Right atrium auricular region (tissue), 2 donors: ENCODE measurements around the gene METTL6. TPM values are rescaled to one million over a fixed set of nuclear protein-coding genes. Genes with fewer than 3 reads are reported as not detected.
"Not testable (repeated sequence)": the region's sequence is repeated elsewhere in the genome, so short reads cannot be mapped to it uniquely, and the experiment has no call there.

Experiments used
- DNase-seq: peaks from one replicate; pipeline ENCODE4 v3.0.0-alpha.2; 2019; ENCODE audit warnings: low spot score
- H3K27ac ChIP-seq, 2 donors: fragments of 200-600 bp; sonication (generic); 1 replicate in 1 of 2; 2 replicates in 1 of 2; pipeline ENCODE4 v1.5.1; 2016 to 2019
- H3K27me3 ChIP-seq, 2 donors: fragments of 200-600 bp; sonication (generic); one replicate each; pipeline versions ENCODE4 v1.5.1 to v1.6.0; 2017 to 2019
- H3K36me3 ChIP-seq: fragments of 200-600 bp; sonication (generic); one replicate; pipeline ENCODE4 v1.5.1; 2016
- H3K4me1 ChIP-seq, 2 donors: fragments of 200-600 bp; sonication (generic); one replicate each; pipeline versions ENCODE4 v1.5.1 to v1.6.0; 2017 to 2019
- H3K4me3 ChIP-seq, 2 donors: fragments of 200-600 bp; sonication (generic); 1 replicate in 1 of 2; 2 replicates in 1 of 2; pipeline ENCODE4 v1.5.1; 2017 to 2019; ENCODE audit warnings: mild to moderate bottlenecking in 1 of 2, moderate library complexity in 1 of 2
- H3K9me3 ChIP-seq, 2 donors: fragments of 200-600 bp; sonication (generic); one replicate each; pipeline ENCODE4 v1.5.1; 2019
- CTCF ChIP-seq, 2 donors: fragments of 200-600 bp; sonication (generic); IDR thresholded peaks; one replicate each; pipeline ENCODE4 v1.5.1; 2019; ENCODE audit warnings: antibody characterized with exemption in 2 of 2
- total RNA-seq, 2 donors: library from RNA; depleted of rRNA; stranded (reverse); fragments of >200 nt; gene quantifications; one replicate each; pipeline ENCODE4 v1.1.0, GENCODE V29; 2016

The METTL6 gene
- total RNA-seq, 2 donors from 2014 or later = 6.3 to 7.8 TPM

DNA sequence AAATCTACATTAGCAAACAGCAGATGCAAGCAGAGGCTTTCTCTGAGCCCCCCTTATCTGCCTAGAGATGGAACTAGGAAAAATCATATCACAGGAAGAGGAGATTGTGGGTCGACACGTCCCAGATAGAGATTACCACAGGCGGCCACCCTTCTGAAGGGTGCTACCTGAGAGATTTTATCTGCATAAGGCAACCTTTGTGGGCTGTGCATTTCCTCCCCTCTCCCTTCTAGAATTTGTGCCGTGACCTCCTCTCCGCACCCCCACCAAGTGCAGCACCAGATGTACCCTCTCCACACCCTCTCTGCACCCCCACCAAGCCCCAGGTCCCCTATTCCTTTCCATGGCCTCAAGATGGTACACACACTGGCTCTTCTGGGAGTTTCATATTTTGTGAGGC, 27.4 kb downstream of the METTL6 start:
- Histone ChIP-seq H3K9me3 (peaks cover 0 to 5% of the 10 kb centered on the region in 2 donors), H3K4me1 (no peaks in the 10 kb centered on the region), H3K4me3 (no peak overlapping the region), H3K36me3 (no peaks in the 10 kb centered on the region), H3K27ac (no peak overlapping the region), H3K27me3 (no peaks in the 10 kb centered on the region)
- TF ChIP-seq CTCF (IDR thresholded peaks at IDR 0.05) = no peak
- DNase-seq = no peak

DNA sequence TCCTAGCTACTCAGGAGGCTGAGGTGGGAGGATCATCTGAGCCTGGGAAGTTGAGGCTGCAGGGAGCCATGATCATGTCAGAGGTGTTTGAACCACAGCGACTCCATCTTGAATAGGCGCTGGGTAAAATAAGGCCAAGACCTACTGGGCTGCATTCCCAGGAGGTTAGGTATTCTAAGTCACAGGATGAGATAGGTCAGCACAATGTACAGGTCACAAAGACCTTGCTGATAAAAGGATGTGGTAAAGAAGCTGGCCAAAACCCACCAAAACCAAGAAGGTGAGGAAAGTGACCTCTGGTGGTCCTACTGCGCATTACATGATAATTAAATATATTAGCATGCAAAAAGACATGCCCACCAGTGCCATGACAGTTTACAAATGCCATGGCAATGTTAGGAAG, 28.6 kb downstream of the METTL6 start:
- not testable (repeated sequence) for H3K36me3 ChIP-seq, H3K4me1 ChIP-seq, H3K27me3 ChIP-seq, H3K27ac ChIP-seq, H3K9me3 ChIP-seq, DNase-seq, H3K4me3 ChIP-seq
- TF ChIP-seq CTCF (IDR thresholded peaks at IDR 0.05) = peak in 1 of 2 donors; percentile 42

DNA sequence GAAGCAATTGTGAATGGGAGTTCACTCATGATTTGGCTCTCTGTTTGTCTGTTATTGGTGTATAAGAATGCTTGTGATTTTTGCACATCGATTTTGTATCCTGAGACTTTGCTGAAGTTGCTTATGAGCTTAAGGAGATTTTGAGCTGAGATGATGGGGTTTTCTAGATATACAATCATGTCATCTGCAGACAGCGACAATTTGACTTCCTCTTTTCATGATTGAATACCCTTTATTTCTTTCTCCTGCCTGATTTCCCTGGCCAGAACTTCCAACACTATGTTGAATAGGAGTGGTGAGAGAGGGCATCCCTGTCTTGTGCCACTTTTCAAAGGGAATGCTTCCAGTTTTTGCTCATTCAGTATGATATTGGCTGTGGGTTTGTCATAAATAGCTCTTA, 34.1 kb downstream of the METTL6 start:
- not testable (repeated sequence) for DNase-seq, H3K4me1 ChIP-seq, H3K27ac ChIP-seq, H3K4me3 ChIP-seq, H3K27me3 ChIP-seq, H3K36me3 ChIP-seq, H3K9me3 ChIP-seq

GRCh38 chr3:15391007-15391406, 36.3 kb downstream of the METTL6 start:
- H3K36me3 ChIP-seq = no peaks in the 10 kb centered on the region
- H3K4me3 ChIP-seq = no peak overlapping the region
- TF ChIP-seq CTCF (IDR thresholded peaks at IDR 0.05) = no peak
- DNase-seq = no peak
- no peaks in the 10 kb centered on the region for H3K27me3 ChIP-seq
- H3K4me1 ChIP-seq = peaks cover 0 to 5% of the 10 kb centered on the region in 2 donors
- peaks cover 0 to 7% of the 10 kb centered on the region in 2 donors for H3K9me3 ChIP-seq
- H3K27ac ChIP-seq = no peak overlapping the region

DNA sequence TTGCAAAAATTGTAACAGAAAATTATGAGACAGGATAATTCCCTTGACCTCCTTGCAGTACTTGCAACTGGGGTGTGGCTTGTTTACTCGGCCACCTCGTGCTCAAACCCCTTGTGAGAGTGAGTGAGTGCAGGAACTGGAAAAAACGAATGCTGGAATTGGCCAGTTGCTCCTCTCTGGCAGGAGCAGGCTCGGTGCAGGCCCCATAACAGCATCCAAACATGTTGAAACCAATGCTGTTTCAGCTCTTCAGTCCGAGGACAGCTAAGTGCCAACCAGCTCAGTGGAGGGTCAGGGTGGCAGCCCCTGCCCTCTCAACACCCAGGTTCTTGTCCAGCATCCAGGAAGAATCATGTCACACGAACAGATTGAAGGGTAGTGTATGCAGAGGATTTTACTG, 36.9 kb downstream of the METTL6 start:
- Histone ChIP-seq H3K27me3 (no peaks in the 10 kb centered on the region), H3K27ac (no peak overlapping the region), H3K36me3 (no peaks in the 10 kb centered on the region), H3K9me3 (peaks cover 0 to 10% of the 10 kb centered on the region in 2 donors), H3K4me3 (no peak overlapping the region), H3K4me1 (peaks cover 0 to 5% of the 10 kb centered on the region in 2 donors)
- TF ChIP-seq CTCF (IDR thresholded peaks at IDR 0.05) = no peak
- DNase-seq = no peak

- not testable (repeated sequence) for H3K36me3 ChIP-seq, H3K4me3 ChIP-seq, H3K4me1 ChIP-seq, H3K27me3 ChIP-seq, H3K27ac ChIP-seq, DNase-seq
- H3K9me3 ChIP-seq = peaks cover 0 to 10% of the 10 kb centered on the region in 2 donors
Observed at GRCh38 chr3:15388335-15388734, 39.0 kb downstream of the METTL6 start.

- no peak for TF ChIP-seq CTCF (IDR thresholded peaks at IDR 0.05)
- Histone ChIP-seq H3K36me3 (no peaks in the 10 kb centered on the region), H3K4me3 (no peak overlapping the region), H3K27me3 (no peaks in the 10 kb centered on the region), H3K4me1 (peaks cover 0 to 5% of the 10 kb centered on the region in 2 donors), H3K9me3 (peaks cover 0 to 10% of the 10 kb centered on the region in 2 donors), H3K27ac (peak overlapping the region in 1 of 2 donors; percentile 63)
- DNase-seq = no peak
Observed at GRCh38 chr3:15387735-15388134, 39.6 kb downstream of the METTL6 start.
